Forelimb muscle (tissue), 1 donor: ENCODE results near the gene CA10. TPM values are rescaled to one million over a fixed set of nuclear protein-coding genes. Genes with fewer than 3 reads are reported as not detected.

ENCODE experiments used
- DNase-seq: peaks from one replicate; pipeline ENCODE4 v3.0.0-alpha.2; 2013; ENCODE audit warnings: low read depth
- polyA plus RNA-seq: library from polyadenylated mRNA; unstranded; fragments of 120-200 nt; gene quantifications from one replicate; pipeline ENCODE4 v1.2.1, GENCODE V29; 2013; ENCODE audit not compliant: insufficient read length

Gene CA10
- polyA plus RNA-seq, 1 donor = 3.7 TPM

DNA sequence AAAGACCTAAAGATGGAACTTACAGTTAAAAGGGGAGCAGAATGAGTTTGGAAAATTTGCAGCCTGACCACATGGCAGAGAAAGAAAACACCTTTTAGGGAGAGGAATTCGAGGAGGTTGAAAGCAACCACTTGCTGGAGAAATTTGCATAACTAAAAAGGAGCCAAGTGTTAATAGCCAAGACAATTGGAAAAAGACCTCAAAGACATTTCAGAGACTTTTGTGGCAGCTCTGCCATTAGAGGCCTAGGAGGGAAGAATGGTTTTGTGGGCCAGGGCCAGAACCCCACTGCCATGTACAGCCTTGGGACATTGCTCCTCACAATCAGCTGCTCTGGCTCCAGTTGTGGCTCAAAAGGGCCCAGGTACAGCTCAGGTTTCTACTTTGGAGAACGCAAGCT, 559.7 kb downstream of the CA10 start:
- no peak for DNase-seq

DNA sequence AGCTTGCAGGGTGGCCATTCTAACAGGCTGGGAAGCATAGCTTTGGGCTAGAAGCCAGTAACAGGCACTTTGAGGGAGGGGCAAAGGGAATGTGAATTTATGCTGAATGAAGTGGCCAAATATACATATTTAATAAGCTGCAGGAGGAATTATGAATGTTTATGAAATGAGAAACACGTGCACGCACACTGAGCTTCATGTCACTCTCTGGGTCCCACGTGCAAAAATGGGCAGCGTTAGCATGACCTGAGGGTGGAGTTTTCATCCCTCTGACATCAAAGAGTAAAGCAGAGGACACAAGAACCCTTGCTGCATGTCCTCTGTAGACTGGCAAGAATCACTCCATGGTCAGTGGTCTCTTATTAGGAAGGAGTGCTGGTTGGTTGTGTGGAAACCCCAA, 561.2 kb downstream of the CA10 start:
- DNase-seq = no peak

DNA sequence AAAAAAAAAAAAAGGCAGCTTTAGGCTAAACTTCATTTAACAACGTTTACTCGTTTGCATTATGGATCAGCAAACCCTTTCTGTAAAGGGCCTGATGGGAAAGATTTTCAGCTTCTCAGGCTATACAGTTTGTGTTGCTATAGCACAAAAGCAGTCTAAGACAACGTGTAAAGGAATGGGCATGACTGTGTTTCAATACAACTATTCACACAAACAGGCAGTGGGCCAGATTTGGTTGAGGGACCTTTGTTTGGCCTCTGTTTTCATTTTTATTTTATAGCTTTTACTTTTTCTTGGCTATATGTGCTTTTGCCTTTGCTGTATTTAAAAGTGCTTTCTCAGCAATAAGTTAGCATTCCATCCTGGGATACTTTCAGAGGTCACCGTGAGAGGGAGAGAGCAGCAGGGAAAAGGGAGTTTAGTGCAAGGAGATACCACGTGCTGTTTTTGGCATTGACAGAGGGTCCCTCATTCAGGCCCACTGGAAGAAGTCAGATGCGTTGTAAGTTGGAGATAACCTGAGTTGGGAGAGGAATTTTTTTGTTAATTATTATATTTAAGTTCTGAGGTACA, 562.6 kb downstream of the CA10 start:
- no peak for DNase-seq

DNA sequence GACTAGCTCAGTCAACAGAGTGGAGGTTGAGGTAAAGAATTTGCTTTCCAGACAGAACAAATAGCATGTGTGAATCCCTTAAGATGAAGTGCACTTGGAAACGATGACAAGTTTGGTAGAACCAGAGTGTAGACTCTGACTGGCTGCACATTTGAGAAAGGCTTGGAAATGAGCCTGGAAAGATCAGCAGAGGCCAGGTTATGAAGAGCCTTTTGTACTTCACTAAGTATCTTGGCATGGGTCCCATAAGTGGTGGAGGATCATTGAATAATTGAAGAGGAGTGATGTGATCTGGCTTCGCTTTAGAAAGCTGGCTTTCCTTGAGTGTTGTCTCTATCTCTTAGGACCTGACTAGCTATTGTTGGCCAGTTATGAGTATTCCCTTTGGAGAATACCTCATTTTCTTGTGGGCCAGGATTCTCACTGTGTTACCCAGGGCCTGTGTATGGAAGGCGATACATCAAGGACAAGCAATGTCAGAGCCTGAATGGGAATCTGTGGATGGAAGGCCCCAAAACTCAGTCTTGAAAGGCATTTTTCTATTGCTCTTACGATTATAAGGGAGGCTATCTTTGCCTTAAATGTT, 568.4 kb downstream of the CA10 start:
- peak; percentile 61 for DNase-seq

DNA sequence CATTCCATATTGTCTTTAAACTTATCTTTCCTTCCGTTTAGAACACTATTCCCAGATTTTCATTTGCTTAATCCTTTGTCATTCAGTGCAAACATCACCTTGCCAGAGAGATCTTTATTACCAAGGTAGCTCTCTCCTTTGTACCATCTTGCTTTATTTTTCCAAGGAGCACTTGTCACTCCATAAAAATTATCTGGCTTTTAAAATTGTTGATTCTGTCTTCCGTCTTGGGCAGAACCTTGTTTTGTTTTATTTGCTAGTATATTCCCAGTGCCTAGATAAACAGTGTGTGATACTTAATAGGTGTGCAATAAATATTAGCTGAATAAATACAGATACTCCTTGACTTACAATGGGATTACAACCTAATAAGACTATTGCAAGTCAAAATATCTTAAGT, 570.5 kb downstream of the CA10 start:
- DNase-seq = no peak

DNA sequence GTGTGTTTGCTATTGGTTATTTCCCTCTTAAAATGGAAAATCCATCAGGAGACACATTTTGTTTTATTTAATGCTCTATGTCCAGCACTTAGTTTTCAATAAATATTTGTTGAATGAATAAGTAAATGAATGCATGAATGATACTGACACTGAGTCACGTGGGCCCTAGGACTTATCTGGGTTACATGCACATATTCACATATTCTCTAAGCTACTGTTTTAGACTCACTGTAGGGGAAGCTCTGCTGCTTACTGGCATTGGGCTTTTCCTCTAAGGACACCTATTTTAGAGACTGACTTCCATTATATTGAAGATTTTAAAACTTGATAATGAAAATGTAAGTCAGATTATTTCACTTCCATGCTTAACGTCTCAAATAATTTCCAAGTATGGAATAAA, 571.0 kb downstream of the CA10 start:
- no peak for DNase-seq

DNA sequence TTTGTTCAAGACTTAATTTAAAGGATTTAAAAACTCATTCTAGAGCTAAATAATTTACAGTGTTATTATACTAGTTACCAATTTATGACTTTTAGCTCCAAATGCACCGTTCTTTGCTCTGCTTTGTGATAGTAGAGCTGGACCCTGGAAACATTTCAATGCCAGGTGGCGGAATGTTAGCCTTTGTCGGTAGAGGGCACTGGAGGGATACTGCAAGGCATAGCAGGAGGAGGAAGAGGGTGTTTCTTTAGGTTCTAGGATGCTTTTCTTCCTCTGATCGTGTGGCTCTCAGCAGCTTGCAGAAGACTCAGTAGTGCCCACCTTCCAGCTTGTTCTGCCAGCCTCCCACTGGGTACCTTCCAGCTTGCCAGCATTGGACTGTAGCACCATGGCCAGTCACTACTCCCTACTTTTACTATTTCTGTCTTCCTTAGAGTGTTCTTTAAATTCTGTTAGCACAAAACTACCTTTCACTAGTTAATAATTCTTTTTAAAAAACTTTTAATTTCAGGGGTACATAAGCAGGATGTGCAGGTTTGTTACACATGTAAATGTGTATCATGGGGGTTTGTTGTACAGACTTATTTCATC, 572.9 kb downstream of the CA10 start:
- no peak for DNase-seq

DNA sequence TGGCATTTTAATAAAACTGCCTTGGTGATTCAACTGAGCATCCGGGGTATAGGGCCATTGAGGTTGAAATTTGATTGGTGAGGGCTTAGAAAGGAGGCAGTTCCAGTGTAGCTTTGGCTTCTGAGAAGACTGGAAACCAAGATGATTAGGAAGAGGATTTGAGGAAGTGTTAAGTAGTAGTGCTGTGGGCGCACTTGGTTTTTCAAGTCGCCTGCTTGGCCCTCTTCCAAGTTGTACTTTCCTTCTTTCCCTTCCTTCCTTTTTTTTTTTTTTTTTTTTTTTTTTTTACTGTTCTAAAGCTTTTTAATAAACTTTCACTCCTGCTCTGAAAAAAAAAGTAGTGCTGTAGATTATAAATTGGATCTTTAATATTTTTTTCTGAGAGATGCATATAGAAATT, 577.6 kb downstream of the CA10 start:
- DNase-seq = no peak
